Choroid plexus epithelial cell (primary cell): ENCODE measurements around the gene GPNMB.
A peak's percentile ranks its signal among the peaks of the same experiment; 100 is the strongest.

Source experiments
- DNase-seq: peaks from one replicate; pipeline ENCODE4 v3.0.0-alpha.2; 2010; ENCODE audit warnings: low read depth
- H3K4me3 ChIP-seq: 2 replicates; pipeline ENCODE4 v1.5.1; 2011; ENCODE audit warnings: low read depth, mild to moderate bottlenecking, control low read depth, low read length, moderate library complexity
- TF ChIP-seq, protein P1 (sequence below): conservative IDR thresholded peaks from 2 replicates; pipeline ENCODE4 v1.5.1; 2011; ENCODE audit warnings: low read depth, mild to moderate bottlenecking, control low read depth, inconsistent platforms, low read length, moderate library complexity

Gene GPNMB

GRCh38 chr7:23238983-23239652 is 7.5 kb upstream of the GPNMB start:
- TF ChIP-seq, protein P1, sequence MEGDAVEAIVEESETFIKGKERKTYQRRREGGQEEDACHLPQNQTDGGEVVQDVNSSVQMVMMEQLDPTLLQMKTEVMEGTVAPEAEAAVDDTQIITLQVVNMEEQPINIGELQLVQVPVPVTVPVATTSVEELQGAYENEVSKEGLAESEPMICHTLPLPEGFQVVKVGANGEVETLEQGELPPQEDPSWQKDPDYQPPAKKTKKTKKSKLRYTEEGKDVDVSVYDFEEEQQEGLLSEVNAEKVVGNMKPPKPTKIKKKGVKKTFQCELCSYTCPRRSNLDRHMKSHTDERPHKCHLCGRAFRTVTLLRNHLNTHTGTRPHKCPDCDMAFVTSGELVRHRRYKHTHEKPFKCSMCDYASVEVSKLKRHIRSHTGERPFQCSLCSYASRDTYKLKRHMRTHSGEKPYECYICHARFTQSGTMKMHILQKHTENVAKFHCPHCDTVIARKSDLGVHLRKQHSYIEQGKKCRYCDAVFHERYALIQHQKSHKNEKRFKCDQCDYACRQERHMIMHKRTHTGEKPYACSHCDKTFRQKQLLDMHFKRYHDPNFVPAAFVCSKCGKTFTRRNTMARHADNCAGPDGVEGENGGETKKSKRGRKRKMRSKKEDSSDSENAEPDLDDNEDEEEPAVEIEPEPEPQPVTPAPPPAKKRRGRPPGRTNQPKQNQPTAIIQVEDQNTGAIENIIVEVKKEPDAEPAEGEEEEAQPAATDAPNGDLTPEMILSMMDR = no peak
- no peak overlapping the region for H3K4me3 ChIP-seq
- DNase-seq = no peak

DNA sequence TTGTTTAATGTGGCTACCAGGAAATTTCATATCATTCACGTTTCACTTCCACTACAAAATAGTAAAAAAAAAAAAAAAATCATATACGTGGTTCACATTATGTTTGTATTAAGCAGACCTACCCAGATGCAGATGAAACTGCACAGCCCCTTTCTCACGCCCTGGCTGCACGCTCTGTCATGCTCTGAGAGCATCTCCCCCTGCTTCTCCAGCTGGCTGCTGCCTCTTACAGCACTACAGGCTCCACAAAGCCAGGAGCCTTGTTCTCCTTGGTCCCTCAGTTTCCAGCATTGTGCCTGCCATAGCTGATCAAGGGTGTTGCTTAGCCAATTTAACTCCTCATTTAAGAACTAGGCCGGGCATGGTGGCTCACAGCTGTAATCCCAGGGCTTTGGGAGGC is 6.9 kb upstream of the GPNMB start:
- no peak overlapping the region for H3K4me3 ChIP-seq
- TF ChIP-seq, protein P1 = no peak
- DNase-seq = no peak

GRCh38 chr7:23242321-23242720 is 4.3 kb upstream of the GPNMB start:
- TF ChIP-seq, protein P1 = no peak
- DNase-seq = no peak
- H3K4me3 ChIP-seq = no peak overlapping the region

DNA sequence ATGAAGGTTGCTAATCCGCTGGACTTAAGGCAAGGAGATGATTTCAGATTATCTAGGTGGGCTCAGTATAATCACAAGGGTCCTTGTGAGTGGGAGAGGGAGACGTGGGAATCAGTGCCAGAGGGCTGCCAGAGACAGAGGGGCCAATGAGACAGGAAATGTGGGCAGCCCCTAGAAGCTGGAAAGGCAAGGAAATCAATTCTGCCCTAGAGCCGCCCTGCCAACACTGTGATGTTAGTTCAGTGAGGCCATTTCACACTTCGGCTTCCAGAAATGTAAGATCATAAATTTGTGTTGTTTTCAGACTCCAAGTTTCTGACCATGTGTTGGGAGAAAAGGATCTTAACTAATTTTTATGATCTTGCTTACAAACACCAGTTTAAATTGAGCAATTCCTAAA is 3.6 kb upstream of the GPNMB start:
- no peak for DNase-seq
- H3K4me3 ChIP-seq = no peak overlapping the region
- TF ChIP-seq, protein P1 = no peak

DNA sequence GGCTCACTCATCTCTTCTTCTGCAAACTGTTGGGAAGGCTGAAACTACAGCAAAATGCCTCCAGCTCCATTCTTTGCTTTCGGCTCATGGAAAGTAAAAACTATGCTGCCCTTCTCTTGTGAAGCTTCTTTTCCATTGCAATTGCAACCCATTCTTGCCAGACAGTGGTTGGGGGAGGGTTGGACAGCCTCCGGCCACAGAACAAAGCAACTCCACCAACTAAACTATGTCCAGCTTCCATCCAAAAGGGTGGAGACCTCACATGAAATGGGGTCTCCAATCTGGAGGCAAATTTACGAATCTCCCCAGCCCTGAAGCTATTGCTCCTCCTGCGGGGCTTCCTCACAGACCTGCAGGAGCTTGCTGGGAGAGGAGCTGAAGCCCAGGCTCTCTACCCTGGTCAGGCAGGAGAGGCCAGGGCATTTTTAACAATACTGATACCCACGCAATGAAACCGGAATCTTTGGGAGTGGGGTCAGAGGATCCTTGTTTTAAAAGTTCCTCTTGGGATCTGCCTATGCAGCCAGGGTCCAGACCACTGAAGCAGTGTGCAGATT is 549 bp downstream of the GPNMB start:
- TF ChIP-seq, protein P1 = no peak
- peak; percentile 31 for DNase-seq
- H3K4me3 ChIP-seq = peak overlapping the region; percentile 62

DNA sequence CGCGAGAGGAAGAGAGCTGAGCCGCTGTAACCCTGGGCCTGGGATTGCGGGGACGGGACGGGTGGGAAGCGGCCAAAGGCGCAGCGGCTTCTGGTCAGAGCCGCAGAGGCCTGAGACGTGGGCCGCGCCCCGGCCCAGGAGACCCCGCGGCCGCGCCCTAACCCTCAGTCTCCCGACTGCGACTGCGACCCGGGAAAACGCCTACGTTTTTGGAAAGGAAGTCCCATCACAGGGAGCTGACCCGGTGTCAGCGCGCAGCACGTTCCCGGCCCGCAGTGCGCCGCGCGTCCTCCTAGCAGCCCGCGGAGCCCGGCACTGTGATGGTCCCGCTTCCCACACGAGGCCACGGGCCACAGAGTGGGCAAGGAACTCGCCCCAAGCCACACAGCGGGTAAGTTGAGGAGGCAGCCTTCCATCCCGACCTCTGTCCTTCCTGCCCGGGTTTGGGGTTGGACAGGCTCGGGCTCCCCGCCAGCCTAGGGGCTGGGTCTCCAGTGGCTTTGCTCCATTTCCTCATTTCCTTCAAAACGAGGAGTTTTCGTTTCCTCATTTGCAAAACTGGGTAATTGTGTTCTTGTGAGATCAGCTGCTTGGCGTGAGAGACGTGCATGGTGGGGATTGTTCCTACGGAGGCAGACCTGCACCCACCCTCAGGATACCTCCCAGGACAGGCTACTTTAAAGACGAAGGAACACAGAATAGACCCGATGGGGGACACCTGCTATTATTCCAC is 1.2 kb downstream of the GPNMB start:
- peak overlapping the region; percentile 62 for H3K4me3 ChIP-seq
- DNase-seq = peak; percentile 17
- TF ChIP-seq, protein P1 = no peak
